K562 (cell line): ENCODE data around the gene POLD1. TPM values are rescaled to one million over a fixed set of nuclear protein-coding genes. Genes with fewer than 3 reads are reported as not detected.

ENCODE experiments used
- FIP1L1 ChIP-seq: fragments of 200-400 bp; formaldehyde crosslinking; IDR thresholded peaks from 2 replicates; pipeline ENCODE4 v1.6.1; 2018; ENCODE audit warnings: mild to moderate bottlenecking, low read depth, low read length; ENCODE audit not compliant: poor library complexity, severe bottlenecking
- HSF4 ChIP-seq: fragments of 250-450 bp; sonication (Bioruptor Pico); IDR thresholded peaks from 2 replicates; pipeline ENCODE4 v2.1.2; 2022; ENCODE audit warnings: mild to moderate bottlenecking, moderate library complexity, borderline replicate concordance
- LEF1 ChIP-seq: fragments of 450-650 bp; IDR thresholded peaks from 2 replicates; pipeline ENCODE4 v1.6.1; 2016; ENCODE audit warnings: mild to moderate bottlenecking
- OTX1 ChIP-seq: fragments of 450-650 bp; formaldehyde crosslinking; IDR thresholded peaks from 2 replicates; pipeline ENCODE4 v1.4.0; 2022; ENCODE audit warnings: mild to moderate bottlenecking
- POLR2A ChIP-seq: fragments of 450-650 bp; conservative IDR thresholded peaks from 2 replicates; pipeline ENCODE4 v1.6.1; 2016
- SMAD4 ChIP-seq: fragments of 250-450 bp; sonication (Bioruptor Pico); conservative IDR thresholded peaks from 2 replicates; pipeline ENCODE4 v1.8.0; 2021; ENCODE audit warnings: inconsistent platforms, mild to moderate bottlenecking, moderate library complexity
- TCF3 ChIP-seq: sonication (generic); formaldehyde crosslinking; IDR thresholded peaks from 2 replicates; pipeline ENCODE4 v1.4.0; 2020; ENCODE audit warnings: mild to moderate bottlenecking, missing genetic modification reagents
- polyA plus RNA-seq, 8 experiments: library from polyadenylated mRNA; depleted of rRNA in 4 of 8; stranded (reverse) in 5 of 8; unstranded in 3 of 8; fragments of >200 nt; fragmentation: Nextera tagmentation in 2 of 8; fragmentation: Illumina TruSeq in 1 of 8; extraction: Ambion mirVana in 2 of 8; extraction: Trizol in 1 of 8; gene quantifications; 2 replicates each; pipeline versions ENCODE4 v1.2.1 to v1.2.3, GENCODE V29; 2011 to 2014; ENCODE audit warnings: inconsistent platforms in 1 of 8, missing spikeins in 1 of 8
- total RNA-seq, 7 experiments: library from RNA; depleted of rRNA in 6 of 7; stranded (reverse); fragments of >200 nt in 6 of 7; fragmentation: Illumina TruSeq in 2 of 7; extraction: Trizol in 2 of 7; gene quantifications; 2 replicates each; pipeline versions ENCODE4 v1.2.1 to v1.2.3, GENCODE V29; 2011 to 2021; ENCODE audit warnings: low replicate concordance in 1 of 7
- TF ChIP-seq, protein P1 (sequence below): fragments of 450-650 bp; conservative IDR thresholded peaks from 2 replicates; pipeline ENCODE4 v1.6.1; 2016; ENCODE audit warnings: missing genetic modification characterization, low read depth, mild to moderate bottlenecking, missing compliant biosample characterization, moderate library complexity
- TF ChIP-seq, protein P2 (sequence below), 2 experiments: IDR thresholded peaks in 1 of 2; conservative IDR thresholded peaks in 1 of 2; 2 replicates each; pipeline ENCODE4 v1.6.1; 2016; ENCODE audit warnings: low read depth in 2 of 2, mild to moderate bottlenecking in 1 of 2, missing compliant biosample characterization in 1 of 2, missing genetic modification characterization in 1 of 2, moderate library complexity in 1 of 2

The POLD1 gene
- total and polyA plus RNA-seq, 9 of the 15 experiments (the other 6 are each of a cell fraction or from before 2014, with no cell fraction given): 1.3 to 312 (median 47.8) TPM

- no peak for TF ChIP-seq FIP1L1
- TF ChIP-seq, protein P1, sequence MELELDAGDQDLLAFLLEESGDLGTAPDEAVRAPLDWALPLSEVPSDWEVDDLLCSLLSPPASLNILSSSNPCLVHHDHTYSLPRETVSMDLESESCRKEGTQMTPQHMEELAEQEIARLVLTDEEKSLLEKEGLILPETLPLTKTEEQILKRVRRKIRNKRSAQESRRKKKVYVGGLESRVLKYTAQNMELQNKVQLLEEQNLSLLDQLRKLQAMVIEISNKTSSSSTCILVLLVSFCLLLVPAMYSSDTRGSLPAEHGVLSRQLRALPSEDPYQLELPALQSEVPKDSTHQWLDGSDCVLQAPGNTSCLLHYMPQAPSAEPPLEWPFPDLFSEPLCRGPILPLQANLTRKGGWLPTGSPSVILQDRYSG (tag): no peak
- 0 out of 2 replicates have a peak, but pooled peaks have one; percentile 44 for TF ChIP-seq SMAD4 (CRISPR knock-in tag)
- TF ChIP-seq OTX1: peak; percentile 6; the same call in 1 of the 2 replicates
- TF ChIP-seq TCF3 (CRISPR knock-in tag): 0 out of 2 replicates have a peak, but pooled peaks have one; percentile 3
- peak; percentile 9; the same call in 1 of the 2 replicates for TF ChIP-seq POLR2A
- TF ChIP-seq HSF4 (CRISPR knock-in tag): no peak
- no peak for TF ChIP-seq LEF1
- TF ChIP-seq, protein P2, sequence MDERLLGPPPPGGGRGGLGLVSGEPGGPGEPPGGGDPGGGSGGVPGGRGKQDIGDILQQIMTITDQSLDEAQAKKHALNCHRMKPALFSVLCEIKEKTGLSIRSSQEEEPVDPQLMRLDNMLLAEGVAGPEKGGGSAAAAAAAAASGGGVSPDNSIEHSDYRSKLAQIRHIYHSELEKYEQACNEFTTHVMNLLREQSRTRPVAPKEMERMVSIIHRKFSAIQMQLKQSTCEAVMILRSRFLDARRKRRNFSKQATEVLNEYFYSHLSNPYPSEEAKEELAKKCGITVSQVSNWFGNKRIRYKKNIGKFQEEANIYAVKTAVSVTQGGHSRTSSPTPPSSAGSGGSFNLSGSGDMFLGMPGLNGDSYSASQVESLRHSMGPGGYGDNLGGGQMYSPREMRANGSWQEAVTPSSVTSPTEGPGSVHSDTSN (CRISPR knock-in tag; IDR thresholded peaks at IDR 0.05; ENCODE audit: low read depth): no peak
- TF ChIP-seq, protein P2 (tag; conservative IDR thresholded peaks at IDR 0.05; ENCODE audit: low read depth): no peak
- TF ChIP-seq, all 486 proteins: peak for 28
These were observed 921 bp upstream of the POLD1 start (continued) for GRCh38 chr19:50383001-50383851.
